LNCaP clone FGC (cell line): ENCODE results near the gene UNC13C.

Experiments
- DNase-seq: peaks from one replicate; pipeline ENCODE4 v3.0.0-alpha.2; 2011; ENCODE audit warnings: low read depth
- H3K4me3 ChIP-seq: 2 replicates; pipeline ENCODE4 v1.5.1; 2011; ENCODE audit warnings: mild to moderate bottlenecking, low read depth, low read length, control low read depth
- TF ChIP-seq, protein P1 (sequence below): IDR thresholded peaks from 2 replicates; pipeline ENCODE4 v1.5.1; 2012; ENCODE audit warnings: mild to moderate bottlenecking; ENCODE audit not compliant: control insufficient read depth, insufficient read depth; ENCODE audit errors: extremely low read depth

Gene UNC13C

DNA sequence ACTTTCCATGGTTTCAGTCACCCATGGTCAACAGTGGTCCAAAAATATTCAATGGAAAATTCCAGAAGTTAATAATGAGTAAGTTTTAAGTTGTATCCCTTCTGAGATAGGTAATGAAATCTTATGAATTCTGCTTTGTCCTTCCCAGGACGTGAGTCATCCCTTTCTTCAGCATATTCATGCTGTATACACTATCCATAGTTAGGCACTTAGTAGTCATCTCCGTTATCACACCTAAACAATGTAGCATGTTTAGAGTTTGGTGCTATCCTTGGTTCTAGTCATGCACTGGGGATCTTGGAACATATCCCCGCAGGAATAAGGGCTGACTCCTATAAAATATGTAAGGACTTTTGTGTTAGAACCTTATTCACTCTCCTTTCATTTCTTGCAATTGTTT is 153.2 kb downstream of the UNC13C start:
- DNase-seq: no peak
- H3K4me3 ChIP-seq: no peak overlapping the region
- TF ChIP-seq, protein P1, sequence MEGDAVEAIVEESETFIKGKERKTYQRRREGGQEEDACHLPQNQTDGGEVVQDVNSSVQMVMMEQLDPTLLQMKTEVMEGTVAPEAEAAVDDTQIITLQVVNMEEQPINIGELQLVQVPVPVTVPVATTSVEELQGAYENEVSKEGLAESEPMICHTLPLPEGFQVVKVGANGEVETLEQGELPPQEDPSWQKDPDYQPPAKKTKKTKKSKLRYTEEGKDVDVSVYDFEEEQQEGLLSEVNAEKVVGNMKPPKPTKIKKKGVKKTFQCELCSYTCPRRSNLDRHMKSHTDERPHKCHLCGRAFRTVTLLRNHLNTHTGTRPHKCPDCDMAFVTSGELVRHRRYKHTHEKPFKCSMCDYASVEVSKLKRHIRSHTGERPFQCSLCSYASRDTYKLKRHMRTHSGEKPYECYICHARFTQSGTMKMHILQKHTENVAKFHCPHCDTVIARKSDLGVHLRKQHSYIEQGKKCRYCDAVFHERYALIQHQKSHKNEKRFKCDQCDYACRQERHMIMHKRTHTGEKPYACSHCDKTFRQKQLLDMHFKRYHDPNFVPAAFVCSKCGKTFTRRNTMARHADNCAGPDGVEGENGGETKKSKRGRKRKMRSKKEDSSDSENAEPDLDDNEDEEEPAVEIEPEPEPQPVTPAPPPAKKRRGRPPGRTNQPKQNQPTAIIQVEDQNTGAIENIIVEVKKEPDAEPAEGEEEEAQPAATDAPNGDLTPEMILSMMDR: no peak

- TF ChIP-seq, protein P1: no peak
- no peak overlapping the region for H3K4me3 ChIP-seq
- no peak for DNase-seq
These were observed 170.9 kb downstream of the UNC13C start for GRCh38 chr15:54149115-54149531.

DNA sequence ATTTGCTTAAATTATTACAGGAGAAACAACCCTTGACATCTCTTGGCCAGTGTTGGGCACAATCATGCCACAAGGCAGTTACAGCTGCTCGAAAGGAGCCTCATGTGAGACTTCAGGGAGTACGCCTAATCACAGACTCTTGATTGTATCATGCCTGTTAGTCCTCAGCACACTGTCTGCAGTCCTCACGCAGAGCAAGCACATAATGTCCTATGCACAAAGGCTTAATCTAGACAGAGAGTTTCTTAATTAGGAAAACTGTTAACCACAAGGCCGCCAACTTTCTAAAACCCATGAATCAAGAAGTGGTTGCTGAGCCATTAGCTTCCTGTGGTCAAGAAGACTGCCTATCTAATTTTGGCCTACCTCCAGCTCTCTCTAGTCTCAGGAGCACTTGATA is 172.0 kb downstream of the UNC13C start:
- no peak overlapping the region for H3K4me3 ChIP-seq
- TF ChIP-seq, protein P1: no peak
- DNase-seq: no peak

- DNase-seq: no peak
- no peak overlapping the region for H3K4me3 ChIP-seq
- TF ChIP-seq, protein P1: no peak
These were observed 180.8 kb downstream of the UNC13C start for GRCh38 chr15:54159012-54159411.

DNA sequence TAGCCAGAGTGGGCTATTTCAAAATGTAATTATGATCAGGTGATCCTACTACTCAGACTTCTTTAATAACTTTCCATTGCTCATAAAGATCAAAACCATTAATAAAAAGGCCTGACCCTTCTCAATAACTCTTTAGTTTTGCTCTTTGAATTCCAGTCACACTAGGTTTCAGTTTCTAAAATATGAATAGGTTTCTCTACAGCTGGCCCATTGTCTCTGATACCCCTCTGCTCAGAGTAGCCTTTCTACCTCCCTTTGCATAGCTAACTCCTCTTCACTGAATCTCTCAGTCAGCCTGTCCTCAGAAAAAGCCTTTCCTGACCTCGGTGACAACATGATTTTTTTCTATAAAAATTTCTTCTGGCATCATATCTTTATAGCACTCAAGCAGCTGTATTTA is 209.1 kb downstream of the UNC13C start:
- no peak overlapping the region for H3K4me3 ChIP-seq
- TF ChIP-seq, protein P1: no peak
- no peak for DNase-seq

DNA sequence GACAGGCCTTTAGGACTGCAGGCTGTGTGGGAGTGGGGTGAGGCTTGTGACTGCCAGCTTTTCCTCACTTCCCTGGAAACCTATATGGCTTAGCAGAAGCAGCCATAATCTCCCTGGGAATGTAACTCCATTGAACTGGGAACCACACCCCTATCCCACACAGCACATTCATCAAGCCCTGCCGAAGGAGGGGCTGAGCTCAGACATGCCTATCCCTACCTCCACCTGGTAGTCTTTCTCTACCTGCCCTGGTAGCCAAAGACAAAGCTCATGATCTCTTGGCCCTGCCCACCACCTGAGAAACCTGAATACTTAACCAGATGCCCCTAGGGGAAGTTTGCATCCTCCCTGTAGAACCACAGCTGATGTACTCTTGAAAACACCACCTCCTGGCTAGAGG is 219.8 kb downstream of the UNC13C start:
- no peak for DNase-seq
- TF ChIP-seq, protein P1: no peak
- no peak overlapping the region for H3K4me3 ChIP-seq

DNA sequence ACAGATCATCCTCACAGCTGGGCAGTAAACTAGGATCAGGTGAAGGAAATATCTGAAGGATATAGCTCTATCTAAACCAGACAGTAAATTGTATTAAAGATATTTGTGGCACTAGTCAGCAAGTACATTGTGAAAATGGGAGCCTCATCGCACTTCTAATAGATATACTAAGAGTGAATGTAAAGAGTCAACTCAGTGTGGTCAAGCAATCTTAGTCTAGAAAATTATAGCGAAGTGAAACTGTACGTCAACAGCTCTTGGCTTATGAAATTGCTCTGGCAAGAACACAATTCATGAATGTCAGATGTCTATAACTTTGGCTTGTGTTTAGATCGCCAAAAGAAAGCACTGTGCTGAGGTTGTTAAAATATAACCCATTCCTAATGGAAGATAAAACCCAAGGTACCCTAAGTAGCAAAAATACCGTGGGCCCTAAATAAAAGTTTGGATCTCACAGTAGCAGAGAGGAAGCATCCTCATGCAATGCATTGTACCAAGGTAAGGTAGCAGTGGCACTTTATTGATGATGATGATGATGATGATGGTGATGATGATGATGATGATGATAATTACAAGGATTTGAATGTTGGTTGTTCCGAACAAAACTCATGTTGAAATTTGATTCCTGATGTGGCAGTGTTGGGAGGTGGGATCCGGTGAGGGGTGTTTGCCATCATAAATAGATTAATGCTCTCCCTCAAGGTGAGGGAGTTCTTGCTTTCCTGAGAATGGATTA is 228.5 kb downstream of the UNC13C start:
- H3K4me3 ChIP-seq: no peak overlapping the region
- TF ChIP-seq, protein P1: no peak
- no peak for DNase-seq
